HT-29 (cell line): ENCODE measurements around the gene BSN. TPM values are rescaled to one million over a fixed set of nuclear protein-coding genes. Genes with fewer than 3 reads are reported as not detected.
A peak's percentile ranks its signal among the peaks of the same experiment; 100 is the strongest.
"Not testable (repeated sequence)": the region's sequence is repeated elsewhere in the genome, so short reads cannot be mapped to it uniquely, and the experiment has no call there.

ENCODE experiments used
- DNase-seq: peaks from one replicate; pipeline ENCODE4 v3.0.0-alpha.2; 2015; ENCODE audit warnings: low spot score
- total RNA-seq: library from RNA; depleted of rRNA; stranded (reverse); fragments of >200 nt; shearing (Covaris generic); gene quantifications from 2 replicates; pipeline ENCODE4 v1.2.3, GENCODE V29; 2014

The BSN gene
- total RNA-seq, 1 experiment from 2014 or later, result not detected

DNA sequence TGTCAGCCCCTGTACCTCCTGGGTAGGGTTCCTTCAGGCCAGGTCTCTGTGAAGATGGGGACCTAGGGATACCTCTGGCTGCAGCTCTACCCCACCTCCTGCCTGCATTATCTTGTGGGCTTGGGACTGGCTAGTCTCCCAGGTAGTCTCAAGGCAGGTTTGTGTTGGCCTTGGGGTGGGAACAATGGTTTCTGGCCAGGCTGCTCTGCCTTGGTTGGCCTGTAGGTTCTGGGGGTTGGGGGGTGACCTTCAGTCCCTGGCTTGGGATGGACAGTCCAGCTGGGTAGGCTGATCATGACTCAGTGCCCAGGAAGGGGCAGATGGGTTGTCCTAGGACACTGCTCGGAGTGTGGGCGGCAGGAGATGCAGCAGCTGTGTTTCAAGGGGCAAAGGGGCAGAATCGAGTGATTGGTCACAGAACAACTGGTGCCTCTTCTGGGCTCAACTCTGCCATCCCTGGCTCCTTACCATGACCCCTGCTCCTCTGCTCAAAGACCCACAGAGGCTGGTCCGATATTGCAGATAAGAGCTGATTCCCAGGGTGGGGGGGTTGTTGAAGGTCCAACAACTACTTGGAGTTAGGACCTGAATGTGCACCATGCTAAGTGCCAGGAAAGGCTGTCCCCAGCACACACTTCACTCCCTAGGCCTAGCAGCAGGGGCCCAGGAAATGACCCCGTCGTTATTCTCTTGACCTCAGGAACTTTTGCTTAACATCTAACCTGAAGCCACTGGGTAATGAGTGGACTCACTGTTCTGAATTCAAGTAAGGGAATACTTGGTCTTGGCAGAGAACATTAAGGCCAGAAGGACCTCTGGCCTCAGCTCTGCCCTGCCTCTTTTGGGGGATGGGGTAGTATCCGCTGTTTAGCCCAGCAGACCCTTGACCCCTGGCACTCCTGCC lies 18.1 kb upstream of the BSN start:
- DNase-seq, result no peak

DNA sequence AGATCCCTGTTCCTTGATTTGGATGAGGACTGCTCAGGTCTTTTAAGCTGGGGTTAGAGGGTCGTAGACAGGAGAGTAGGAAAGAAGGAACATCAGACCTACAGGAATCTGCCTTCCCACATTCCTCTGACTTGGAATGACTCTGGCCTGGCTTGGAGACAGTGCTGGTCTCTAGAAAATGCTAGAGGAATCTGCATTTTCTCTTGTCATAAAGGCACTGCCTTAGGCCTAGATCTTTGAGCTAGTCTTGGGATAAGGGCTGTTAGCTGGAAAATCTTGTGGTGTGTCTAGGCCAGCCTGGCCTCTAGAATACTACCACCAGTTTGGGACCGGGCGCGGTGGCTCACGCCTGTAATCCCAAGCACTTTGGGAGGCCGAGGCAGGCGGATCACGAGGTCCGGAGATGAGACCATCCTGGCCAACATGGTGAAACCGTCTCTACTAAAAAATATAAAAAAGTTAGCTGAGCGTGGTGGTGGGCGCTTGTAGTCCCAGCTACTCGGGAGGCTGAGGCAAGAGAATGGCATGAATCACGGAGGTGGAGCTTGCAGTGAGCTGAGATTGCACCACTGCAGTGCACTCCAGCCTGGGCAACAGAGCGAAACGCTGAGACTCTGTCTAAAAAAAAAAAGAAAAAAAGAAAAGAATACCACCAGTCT lies 17.3 kb upstream of the BSN start:
- DNase-seq, result no peak

DNA sequence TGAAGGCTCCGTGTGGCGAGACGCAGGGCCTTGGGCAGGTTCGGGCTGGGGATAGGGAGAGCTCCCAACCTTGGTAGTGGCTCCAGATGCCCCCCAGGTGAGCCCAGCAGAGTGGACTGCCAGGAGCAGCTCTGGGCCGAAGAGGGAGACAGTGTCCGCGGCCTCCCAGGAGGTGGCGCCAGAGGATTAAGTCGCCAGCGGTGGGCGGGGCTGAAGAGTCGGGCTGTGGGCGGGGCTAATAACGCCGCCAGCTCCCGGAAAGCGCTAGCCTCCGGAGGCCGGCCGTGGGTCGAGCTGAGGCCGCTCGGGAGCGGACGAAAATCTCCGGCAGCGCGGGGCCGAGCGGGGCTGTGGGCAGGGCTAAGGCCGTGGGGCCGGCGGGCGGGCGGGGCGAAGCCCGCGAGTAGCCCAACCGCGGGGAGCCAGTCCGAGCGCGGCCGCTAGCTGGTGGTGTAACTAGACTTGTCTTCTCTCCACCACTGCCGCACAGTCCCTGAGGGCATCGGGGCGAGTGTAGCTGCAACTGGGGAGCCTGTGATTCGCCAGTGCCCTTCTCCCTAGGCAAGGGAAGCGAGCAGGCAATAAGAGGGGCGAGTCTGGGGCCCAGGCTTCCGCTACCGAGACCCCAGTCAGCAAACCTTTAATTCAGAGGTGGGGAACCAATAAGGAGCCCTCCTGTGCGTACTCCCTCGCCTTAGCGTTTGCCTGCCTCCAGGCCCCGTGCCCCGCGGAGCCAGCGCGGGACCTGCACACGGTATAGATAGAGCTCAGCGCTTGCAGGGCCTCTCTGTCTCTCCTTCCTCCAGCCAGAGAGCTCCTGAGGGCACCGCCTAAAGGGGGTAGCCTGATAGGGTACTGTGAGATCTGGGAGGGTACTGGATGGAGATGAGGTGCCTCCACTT lies 14.4 kb upstream of the BSN start:
- DNase-seq, result peak; percentile 94

DNA sequence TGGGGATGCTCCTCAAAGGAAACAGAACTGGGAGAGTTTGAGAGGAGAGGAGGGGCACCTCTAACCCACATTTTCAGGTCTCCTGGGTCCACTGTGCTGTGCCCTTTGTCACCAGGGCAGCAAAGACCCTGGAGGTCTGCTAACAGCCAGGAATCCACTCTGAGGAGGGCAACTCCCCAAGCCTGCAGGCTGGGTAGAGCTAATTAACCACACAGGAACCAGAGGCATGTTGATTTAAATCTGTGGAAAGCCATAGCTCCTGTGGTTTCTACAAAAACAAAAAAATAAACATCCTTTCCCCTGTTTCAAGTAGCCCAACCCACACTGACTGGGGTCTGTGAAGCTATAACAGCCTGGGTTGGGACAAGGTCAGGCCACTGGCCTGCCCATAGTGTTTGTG lies 2.2 kb upstream of the BSN start:
- no peak for DNase-seq

DNA sequence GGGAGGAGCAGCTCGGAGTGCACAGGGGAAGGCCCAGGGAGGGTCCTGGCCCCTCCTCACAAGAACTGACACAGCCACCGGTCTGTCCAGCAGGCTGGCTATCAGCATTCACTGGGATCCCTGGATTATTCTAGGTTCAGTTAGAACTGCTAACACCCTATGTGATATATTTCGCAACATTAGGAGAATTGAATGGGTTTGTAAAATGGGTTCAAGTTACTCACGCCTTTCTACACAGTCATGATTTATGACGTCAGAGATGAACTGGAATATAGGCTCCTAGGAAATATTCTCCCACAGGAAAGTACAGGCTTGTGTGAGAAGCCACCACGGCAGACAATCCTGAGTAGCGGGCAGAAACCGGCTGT lies 969 bp upstream of the BSN start:
- DNase-seq, result no peak

DNA sequence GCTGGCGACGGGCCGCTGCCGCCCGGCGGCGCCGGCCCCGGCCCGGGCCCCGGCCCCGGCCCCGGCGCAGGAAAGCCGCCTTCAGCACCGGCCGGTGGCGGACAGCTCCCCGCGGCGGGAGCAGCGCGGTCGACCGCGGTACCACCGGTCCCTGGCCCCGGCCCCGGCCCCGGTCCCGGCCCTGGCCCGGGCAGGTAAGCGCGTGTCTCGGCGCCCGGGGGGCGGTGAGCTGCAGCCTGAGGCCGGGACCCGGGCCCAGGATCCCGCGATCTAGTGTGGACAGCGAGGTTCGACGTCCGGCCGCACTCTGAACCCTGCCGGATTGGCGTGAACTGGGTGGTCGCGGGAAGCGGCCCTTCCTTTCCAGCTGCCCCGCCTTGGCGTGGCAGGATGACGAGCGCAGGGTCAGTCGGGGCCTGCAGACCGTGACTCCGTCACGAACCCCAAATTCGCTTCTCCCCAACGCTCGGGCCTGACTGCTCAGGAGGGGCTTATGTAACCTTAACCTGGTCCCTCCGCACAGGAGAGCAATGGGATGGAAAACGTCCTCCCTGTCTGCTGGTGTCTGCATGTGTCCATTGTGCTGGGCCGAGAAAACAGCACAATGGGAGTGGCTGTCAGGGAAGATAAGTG lies 472 bp downstream of the BSN start:
- no peak for DNase-seq

DNA sequence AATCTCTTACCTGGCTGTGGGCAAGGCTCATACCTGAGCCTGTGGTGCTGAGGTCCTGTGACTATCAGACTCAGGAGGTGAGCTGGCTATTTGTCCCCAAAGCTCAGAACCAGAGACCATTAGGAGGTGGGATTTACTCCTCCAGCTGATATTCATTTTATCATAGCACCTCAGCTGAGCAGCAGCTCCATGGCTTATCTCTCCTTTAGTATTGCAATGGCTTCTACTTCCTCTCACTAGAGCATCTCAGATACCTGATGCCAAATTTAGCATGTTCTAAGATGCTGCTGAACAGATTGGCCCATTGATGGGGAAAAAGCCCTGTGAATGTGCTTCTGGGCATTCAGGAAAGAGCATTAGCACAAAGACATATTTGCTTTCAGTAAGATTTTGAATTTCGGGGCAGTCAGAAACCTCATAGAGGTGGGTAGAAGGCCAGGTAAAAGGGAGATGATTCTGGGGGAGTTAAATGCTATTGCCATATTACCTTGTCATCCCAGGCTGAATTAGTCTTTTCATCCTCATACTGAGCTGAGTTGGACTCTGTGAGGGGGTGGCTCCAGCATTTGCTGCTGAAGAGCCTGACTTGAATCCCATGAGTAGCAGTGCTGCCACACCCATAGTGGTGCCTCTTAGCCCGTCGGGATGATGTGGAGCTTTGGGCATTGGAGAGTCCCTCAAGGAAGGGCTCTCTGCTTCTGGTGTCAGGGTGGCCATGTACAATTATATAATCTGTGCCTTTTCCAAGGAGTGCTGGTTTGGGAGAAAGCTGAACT lies 2.4 kb downstream of the BSN start:
- DNase-seq, result no peak

DNA sequence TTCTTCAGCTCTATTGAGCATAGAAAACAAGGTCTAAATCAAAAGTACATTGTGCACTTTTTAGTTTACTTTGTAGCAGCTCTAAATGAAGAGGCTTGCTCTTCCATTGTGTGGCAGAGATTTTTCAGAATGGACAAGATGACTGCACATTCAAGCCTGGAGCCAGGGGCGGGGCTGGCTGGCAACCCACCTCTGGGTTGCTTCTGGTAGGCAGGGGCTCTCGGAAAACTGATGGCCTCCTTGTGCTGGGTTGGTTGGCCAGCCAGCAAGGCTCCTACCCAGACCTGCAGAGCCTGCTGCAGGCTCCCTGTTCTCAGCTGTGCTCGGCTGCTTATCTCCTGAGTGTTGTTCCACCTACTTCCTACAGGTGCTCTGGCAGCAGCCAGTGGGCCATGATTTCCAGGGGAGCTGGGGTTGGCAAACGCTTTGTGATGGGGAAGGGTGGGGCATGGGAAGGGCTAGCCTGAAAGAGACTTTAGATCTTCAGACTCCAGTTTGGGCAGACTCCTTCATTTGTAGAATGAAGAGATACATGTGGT lies 8.8 kb downstream of the BSN start:
- no peak for DNase-seq

DNA sequence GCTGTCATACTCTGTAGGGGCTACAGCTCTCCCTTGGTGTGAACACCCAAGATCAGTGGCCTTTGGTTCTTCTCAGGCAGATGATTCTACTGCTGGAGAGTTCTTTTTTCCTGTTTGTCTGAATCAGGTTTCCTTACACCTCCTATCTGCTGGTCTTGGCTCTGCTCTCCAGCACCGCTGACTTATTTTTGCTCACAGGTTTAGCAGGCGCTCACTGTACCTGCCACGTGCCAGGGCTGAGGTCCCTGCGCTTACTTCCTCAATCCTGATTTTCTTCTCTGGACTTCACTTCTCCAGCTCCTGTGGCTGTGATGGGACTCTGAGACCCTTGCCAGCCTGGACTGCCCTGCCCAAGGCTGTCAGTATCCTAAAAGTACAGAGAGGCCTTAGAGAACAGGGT lies 9.5 kb downstream of the BSN start:
- no peak for DNase-seq

DNA sequence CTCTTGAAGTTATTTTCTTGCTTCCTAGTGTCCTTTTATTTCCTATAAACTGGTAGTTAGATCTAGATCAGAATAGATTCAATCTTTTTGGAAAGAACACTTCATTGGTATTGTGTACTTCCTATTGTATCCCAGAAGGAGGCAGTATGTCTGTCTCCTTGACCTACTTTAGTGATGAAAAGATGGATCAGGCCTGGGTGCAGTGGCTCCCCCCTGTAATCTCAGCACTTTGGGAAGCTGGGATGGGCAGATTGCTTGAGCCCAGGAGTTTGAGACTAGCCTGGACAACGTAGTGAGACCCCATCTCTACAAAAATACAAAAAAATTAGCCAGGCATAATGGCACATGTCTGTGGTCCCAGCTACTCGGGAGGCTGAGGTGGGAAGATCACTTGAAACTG lies 12.0 kb downstream of the BSN start:
- DNase-seq, result no peak

DNA sequence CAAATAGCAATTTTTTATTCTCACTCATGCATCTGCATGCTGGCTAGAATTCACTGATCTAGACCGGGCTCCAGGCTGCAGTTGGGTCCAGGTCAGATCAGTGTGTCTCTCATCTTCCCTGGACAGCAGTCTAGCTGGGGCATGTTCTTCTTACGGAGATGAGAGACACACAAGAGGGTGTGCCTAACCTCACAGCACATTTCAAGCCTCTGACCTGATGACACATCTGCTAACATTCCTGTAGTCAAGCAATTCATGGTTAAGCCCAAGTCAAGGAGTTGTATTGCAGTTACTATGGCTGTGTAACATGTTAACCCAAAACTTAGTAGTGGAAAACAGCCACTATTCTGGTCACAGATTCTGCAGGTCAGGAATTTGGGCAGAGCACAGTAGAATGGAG lies 13.1 kb downstream of the BSN start:
- no peak for DNase-seq

DNA sequence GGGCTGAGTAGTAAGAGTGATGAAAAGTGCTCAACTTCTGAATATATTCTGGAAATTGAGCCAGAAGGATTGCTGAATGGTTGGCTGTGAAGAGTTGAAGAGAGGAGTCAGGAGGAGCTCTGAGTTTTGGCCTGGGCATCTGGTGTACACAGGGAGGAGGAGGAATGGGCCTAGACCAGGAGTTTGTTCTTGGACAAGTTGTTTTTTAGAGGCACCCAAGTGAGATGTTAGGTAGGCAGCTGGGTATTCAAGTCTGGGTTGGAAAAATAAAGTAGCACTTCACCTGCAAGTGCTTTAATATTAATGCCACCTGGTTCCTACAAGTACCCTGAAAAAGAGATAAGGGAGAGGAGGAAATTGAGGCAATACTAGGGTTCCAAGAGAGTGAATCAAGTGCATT lies 14.7 kb downstream of the BSN start:
- DNase-seq, result no peak

DNA sequence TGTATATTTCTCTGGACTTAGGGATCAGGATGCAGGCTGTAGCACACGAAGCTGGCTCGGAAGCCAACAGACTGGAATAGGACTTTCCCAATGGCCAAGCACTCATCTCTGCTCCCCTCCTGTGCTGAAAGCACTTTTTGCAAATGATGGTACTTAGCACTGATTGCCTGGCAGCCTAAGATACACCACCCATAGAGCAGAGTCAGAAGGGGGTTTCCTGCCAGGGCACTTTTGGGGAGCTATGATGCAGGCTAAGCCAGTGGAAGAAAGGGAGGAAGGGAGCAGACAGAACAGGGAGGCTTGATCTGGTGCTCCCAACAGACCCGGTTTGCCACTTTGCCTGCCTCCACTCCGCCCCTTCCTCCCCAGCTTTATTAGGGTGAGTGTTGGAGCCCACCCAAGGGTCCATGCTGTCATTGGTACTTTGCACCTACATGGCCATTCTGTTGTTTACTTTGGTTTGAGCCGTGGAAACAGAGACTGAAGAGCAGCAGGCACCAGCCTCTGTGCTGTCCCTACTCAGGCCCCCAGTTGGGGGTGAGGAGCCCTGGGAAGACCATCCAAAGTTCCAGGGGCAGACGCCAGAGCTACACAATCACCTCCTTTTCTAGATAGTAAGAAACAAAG lies 15.9 kb downstream of the BSN start:
- no peak for DNase-seq

DNA sequence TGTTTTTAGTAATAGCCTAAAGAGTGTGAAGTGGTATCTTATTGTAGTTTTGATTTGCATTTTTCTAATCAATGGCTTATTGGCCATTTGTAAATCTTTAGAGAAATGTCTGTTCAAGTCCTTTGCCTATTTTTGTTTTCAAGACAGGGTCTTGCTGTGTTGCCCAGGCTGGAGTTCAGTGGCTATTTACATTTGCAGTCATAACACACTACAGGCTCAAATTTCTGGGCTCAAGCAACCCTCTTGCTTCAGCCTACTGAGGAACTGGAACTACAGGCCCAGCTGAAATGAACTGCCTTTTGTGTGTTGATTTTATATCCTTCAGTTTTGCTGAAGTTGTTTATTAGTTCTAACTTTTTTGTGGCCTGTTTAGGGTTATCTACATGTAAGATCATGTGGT lies 27.9 kb downstream of the BSN start:
- no peak for DNase-seq

DNA sequence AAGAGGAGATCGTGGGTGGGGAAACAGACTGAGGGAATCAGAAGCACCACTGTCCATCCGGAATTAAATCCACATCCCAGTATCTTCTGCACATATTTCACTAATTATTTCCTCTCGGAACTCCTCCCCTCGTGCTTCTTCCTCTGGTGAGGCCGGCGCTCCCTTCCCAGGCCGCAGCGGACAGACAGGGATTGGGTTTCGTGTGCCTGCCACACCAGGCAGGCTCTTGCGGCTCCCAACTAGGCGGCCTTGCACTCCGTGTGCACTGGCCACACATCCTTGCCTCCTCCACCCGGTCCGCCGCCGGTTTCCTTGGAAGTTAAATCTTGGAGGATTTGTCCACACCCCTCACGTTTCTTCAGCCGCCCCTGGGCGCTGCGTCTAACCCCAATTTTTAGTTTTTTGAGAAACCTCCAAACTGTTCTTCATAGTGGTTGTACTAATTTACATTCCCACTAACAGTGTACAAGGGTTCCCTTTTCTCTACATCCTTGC lies 31.0 kb downstream of the BSN start:
- DNase-seq, result not testable (repeated sequence)

DNA sequence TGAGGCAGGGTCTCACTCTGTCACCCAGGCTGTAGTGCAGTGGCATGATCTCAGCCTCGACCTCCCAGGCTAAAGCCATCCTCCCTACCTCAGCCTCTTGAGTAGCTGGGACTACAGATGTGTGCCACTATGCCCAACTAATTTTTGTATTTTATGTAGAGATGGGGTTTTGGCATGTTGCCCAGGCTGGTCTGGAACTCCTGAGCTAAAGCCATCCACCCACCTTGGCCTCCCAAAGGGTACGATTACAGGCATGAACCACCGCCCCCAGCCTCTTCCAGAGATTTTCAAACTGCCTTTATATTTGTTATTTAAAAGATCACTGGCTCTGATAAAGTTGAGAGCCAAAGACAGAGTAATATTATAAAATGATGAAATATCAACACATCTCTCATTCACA lies 37.3 kb downstream of the BSN start:
- no peak for DNase-seq

DNA sequence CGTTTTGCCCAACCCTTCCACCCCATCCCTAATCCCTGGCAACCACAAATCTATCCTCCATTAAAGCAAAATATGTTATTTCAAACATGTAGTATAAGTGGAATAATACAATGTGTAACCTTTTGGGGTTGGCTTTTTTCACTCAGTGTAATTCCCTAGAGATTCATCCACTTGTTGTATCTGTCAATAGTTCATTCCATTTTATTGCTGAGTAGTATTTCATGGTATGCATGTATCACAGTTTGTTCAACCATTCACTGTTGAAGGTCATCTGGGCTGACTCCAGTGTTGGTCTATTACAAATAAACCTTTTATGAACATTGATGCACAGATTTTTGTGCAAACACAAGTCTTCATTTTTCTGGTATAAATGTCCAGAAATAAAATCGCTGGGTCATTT lies 38.8 kb downstream of the BSN start:
- no peak for DNase-seq

DNA sequence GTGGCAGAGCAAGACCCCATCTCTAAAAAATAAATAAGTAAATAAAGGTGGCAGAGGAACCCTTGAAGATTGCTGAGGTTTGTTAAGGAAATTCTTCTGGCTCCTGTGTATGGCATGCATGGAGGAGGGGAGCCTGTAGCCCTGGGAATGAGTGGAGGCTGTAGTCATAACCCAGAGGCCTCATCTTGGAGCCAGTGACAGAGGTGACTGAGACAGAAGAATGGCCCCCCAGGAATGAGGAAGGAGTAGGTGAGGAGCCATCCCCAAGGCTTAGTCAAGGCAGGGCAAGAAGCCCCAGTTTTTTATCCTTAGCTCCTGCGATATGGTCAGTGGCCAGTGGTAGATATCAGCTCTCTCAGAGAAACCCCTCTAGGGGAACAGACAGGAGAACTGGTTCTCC lies 46.5 kb downstream of the BSN start:
- DNase-seq, result no peak

DNA sequence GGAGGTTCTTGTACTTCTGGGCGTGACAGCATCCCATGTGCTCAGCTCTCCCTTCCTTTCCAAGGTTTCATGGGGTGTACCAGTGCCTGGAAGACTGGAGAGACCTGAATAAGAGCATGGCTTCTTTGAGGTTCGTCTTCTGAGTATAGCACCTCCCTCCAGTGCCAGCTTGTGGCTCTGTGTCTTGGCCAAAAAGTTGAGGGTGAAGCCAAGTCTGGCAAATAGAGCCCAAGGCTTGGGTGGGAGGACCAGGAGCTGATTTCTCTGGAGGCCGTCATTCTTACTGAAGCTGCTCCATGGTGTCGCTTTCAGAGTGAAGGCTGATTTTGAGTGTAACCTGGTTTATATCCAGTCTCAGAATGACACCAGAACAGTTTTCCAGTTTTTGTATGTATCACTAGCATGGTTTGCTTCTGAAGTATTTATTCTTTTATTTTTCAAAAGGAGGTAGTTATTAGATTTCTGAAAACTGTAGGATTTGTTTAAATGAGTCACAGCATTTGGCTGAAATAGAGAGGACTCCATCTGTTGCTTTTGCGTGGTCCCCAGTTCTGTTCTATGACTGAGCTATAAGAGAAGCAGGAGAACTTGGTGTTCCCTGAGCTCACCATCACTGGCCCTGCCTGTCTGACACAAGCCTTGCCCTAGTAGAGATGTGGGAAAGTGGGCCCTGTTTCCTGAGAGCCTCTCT lies 47.2 kb downstream of the BSN start:
- DNase-seq, result no peak
